ENCODE measurements around the gene CBX4.

CBX4 gene

GRCh38 chr17:79784353-79785016, 54.8 kb downstream of the CBX4 start:
- no peak overlapping the region for H3K4me3 ChIP-seq (ENCODE audit: low read depth, low read length)
- DNase-seq (ENCODE audit: low read depth): no peak
- in situ Hi-C loops (cut with HindIII; ENCODE audit: low sequenced_read_pairs): no loop called here
- no peak for TF ChIP-seq CTCF (IDR thresholded peaks at IDR 0.05; ENCODE audit: low read depth, low read length, missing control alignments)

- TF ChIP-seq CTCF (IDR thresholded peaks at IDR 0.05; ENCODE audit: low read depth, low read length, missing control alignments): no peak
- DNase-seq (ENCODE audit: low read depth): no peak
- H3K4me3 ChIP-seq (ENCODE audit: low read depth, low read length): no peak overlapping the region
- in situ Hi-C loops (cut with HindIII; ENCODE audit: low sequenced_read_pairs): no loop called here
Observed at GRCh38 chr17:79783891-79784290, 55.3 kb downstream of the CBX4 start.
